ENCODE data around the gene PDE10A. TPM values are rescaled to one million over a fixed set of nuclear protein-coding genes. Genes with fewer than 3 reads are reported as not detected.

The PDE10A gene
- total RNA-seq, 4 donors from 2014 or later: 2.7 to 8.8 (median 7.0) TPM

- no peak for TF ChIP-seq CTCF (IDR thresholded peaks at IDR 0.05; ENCODE audit: low read depth)
These were observed 236.1 kb downstream of the PDE10A start for GRCh38 chr6:165426892-165427291.

- no peak for TF ChIP-seq CTCF (IDR thresholded peaks at IDR 0.05; ENCODE audit: low read depth)
These were observed 240.8 kb downstream of the PDE10A start for GRCh38 chr6:165422192-165422591.

GRCh38 chr6:165417278-165417865 is 245.7 kb downstream of the PDE10A start:
- no peak for TF ChIP-seq CTCF (IDR thresholded peaks at IDR 0.05; ENCODE audit: low read depth)

- TF ChIP-seq CTCF (IDR thresholded peaks at IDR 0.05; ENCODE audit: low read depth): no peak
These were observed 258.3 kb downstream of the PDE10A start for GRCh38 chr6:165404697-165405096.

- no peak for TF ChIP-seq CTCF (IDR thresholded peaks at IDR 0.05; ENCODE audit: low read depth)
These were observed 258.7 kb downstream of the PDE10A start for GRCh38 chr6:165404296-165404695.

GRCh38 chr6:165403006-165403595 is 259.9 kb downstream of the PDE10A start:
- TF ChIP-seq CTCF (IDR thresholded peaks at IDR 0.05; ENCODE audit: low read depth): no peak

- no peak for TF ChIP-seq CTCF (IDR thresholded peaks at IDR 0.05; ENCODE audit: low read depth)
These were observed 261.9 kb downstream of the PDE10A start for GRCh38 chr6:165401092-165401491.

Data from subcutaneous adipose tissue (tissue), 4 donors.